HEK293 (cell line): Measurements from ENCODE around the gene FGFR3.

Source experiments
- CTCF ChIA-PET: fragments of 350-600 bp; formaldehyde crosslinking; extraction: SDS; loops from one replicate; lab custom pipeline; 2021; ENCODE audit warnings: antibody characterized with exemption; lab: Yijun Ruan, JAX
- POLR2A ChIA-PET: fragments of 300-600 bp; formaldehyde crosslinking; extraction: SDS; loops from one replicate; lab custom pipeline; 2020; ENCODE audit warnings: antibody characterized with exemption, inconsistent platforms; lab: Yijun Ruan, JAX
- H3K27ac ChIP-seq: fragments of 200-500 bp; sonication (Bioruptor generic); 2 replicates; pipeline ENCODE4 v1.5.1; 2014; ENCODE audit warnings: low read depth, low read length, control low read depth, inconsistent platforms; ENCODE audit errors: extremely low read depth
- H3K36me3 ChIP-seq, 2 experiments: fragments of 200-500 bp in 1 of 2; sonication (Bioruptor generic) in 1 of 2; 1 replicate in 1 of 2; 2 replicates in 1 of 2; pipeline ENCODE4 v1.5.1; 2014 to 2017; ENCODE audit warnings: inconsistent platforms in 2 of 2, low read length in 2 of 2; ENCODE audit not compliant: control insufficient read depth in 2 of 2, insufficient read depth in 1 of 2
- H3K4me1 ChIP-seq: fragments of 200-500 bp; sonication (Bioruptor generic); 2 replicates; pipeline ENCODE4 v1.5.1; 2014; ENCODE audit warnings: mild to moderate bottlenecking, low read length, inconsistent platforms; ENCODE audit not compliant: control insufficient read depth, insufficient read depth
- H3K4me3 ChIP-seq: 2 replicates; pipeline ENCODE4 v1.5.1; 2011; ENCODE audit warnings: low read depth, mild to moderate bottlenecking, control low read depth, low read length, moderate library complexity
- H3K9me3 ChIP-seq: fragments of 200-500 bp; sonication (Bioruptor generic); 2 replicates; pipeline ENCODE4 v1.5.1; 2014; ENCODE audit warnings: low read depth, low read length, inconsistent platforms; ENCODE audit not compliant: control insufficient read depth, insufficient read depth
- BCL11B ChIP-seq: fragments of 450-650 bp; formaldehyde crosslinking; IDR thresholded peaks from 2 replicates; pipeline ENCODE4 v1.5.1; 2016; ENCODE audit warnings: low read depth, missing biosample characterization, missing genetic modification characterization
- GLIS1 ChIP-seq: fragments of 450-650 bp; formaldehyde crosslinking; IDR thresholded peaks from 2 replicates; pipeline ENCODE4 v1.5.1; 2016; ENCODE audit warnings: missing biosample characterization, missing genetic modification characterization
- GLIS2 ChIP-seq: fragments of 450-650 bp; formaldehyde crosslinking; IDR thresholded peaks from 2 replicates; pipeline ENCODE4 v1.5.1; 2016; ENCODE audit warnings: missing biosample characterization, missing genetic modification characterization
- KLF9 ChIP-seq: fragments of 450-650 bp; formaldehyde crosslinking; IDR thresholded peaks from 2 replicates; pipeline ENCODE4 v1.5.1; 2016; ENCODE audit warnings: missing biosample characterization, missing genetic modification characterization, low read depth
- TRIM28 ChIP-seq: IDR thresholded peaks from 2 replicates; pipeline ENCODE4 v1.6.1; 2011; ENCODE audit warnings: low read length, control low read depth, borderline replicate concordance
- ZBTB26 ChIP-seq: fragments of 450-650 bp; formaldehyde crosslinking; optimal IDR thresholded peaks from 2 replicates; pipeline ENCODE3; 2016; ENCODE audit warnings: missing biosample characterization, mild to moderate bottlenecking, missing genetic modification characterization
- ZBTB8A ChIP-seq: fragments of 450-650 bp; formaldehyde crosslinking; IDR thresholded peaks from 2 replicates; pipeline ENCODE4 v1.5.1; 2016; ENCODE audit warnings: missing biosample characterization, missing genetic modification characterization
- ZFP37 ChIP-seq: fragments of 450-650 bp; formaldehyde crosslinking; IDR thresholded peaks from 2 replicates; pipeline ENCODE4 v1.5.1; 2016; ENCODE audit warnings: missing biosample characterization, missing genetic modification characterization
- ZNF184 ChIP-seq: fragments of 450-650 bp; IDR thresholded peaks from 2 replicates; pipeline ENCODE4 v1.5.1; 2018; ENCODE audit warnings: missing biosample characterization, mild to moderate bottlenecking, missing genetic modification characterization
- ZNF202 ChIP-seq: fragments of 450-650 bp; formaldehyde crosslinking; IDR thresholded peaks from 2 replicates; pipeline ENCODE4 v1.5.1; 2016; ENCODE audit warnings: missing biosample characterization, missing genetic modification characterization, borderline replicate concordance
- ZNF335 ChIP-seq: fragments of 450-650 bp; formaldehyde crosslinking; conservative IDR thresholded peaks from 2 replicates; pipeline ENCODE4 v1.5.1; 2016; ENCODE audit warnings: missing biosample characterization, missing genetic modification characterization
- ZNF555 ChIP-seq: fragments of 450-650 bp; formaldehyde crosslinking; conservative IDR thresholded peaks from 2 replicates; pipeline ENCODE4 v1.5.1; 2017; ENCODE audit warnings: missing biosample characterization, mild to moderate bottlenecking, missing genetic modification characterization, inconsistent platforms
- TF ChIP-seq, protein P1 (sequence below): fragments of 450-650 bp; formaldehyde crosslinking; IDR thresholded peaks from 2 replicates; pipeline ENCODE4 v1.5.1; 2016; ENCODE audit warnings: missing biosample characterization, missing genetic modification characterization
- TF ChIP-seq, protein P2 (sequence below): fragments of 450-650 bp; formaldehyde crosslinking; IDR thresholded peaks from 2 replicates; pipeline ENCODE4 v1.5.1; 2016; ENCODE audit warnings: missing biosample characterization, missing genetic modification characterization
- TF ChIP-seq, protein P3 (sequence below): fragments of 450-650 bp; formaldehyde crosslinking; IDR thresholded peaks from 2 replicates; pipeline ENCODE4 v1.5.1; 2016; ENCODE audit warnings: missing biosample characterization, missing genetic modification characterization

FGFR3 gene

DNA sequence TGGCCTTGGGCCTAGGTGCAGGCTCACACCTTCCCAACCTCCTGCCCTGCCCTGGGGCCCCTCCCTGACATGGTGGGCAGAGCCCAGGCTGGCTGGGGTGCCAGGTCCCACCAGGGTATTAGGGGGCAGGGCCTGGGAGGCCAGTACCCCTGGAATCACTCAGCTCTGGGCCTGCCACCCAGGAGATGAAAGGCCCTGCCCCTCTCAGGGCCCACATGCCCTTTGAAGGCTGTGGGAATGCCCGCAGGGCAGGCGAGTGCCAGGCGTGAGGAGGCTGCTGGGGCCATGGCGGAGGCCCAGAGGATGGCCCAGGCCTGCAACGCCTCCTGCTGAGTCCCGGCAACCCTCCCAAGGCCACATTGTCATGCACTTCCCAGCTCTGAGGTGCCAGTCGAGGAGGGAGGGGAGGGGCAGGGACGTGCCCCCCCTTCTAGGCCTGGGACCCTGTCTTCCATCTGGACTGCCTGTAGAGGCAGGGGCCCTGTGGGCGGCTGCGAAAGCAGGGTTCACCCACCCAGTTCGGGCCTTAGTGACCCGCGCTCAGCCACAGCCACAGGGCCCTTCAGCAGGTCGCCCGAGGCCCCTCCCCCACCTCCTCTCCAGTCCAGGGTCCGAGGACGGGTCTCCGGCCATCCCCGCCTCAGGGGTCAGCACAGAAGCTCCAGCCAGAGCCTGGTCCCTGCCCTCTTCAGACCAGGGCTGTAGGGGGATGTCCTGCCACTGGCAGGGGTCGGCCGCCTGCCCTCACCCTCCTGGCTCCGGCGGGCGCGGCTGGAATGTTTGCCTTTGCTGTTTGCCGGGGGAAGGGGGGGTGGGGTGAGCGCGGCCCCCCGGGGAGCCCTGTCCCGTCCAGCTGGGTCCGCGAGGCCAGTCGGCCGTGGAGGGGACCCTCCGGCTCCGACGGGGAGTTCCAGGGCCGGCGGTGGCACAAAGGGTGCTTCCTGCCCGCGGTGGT lies 26.7 kb upstream of the FGFR3 start:
- Histone ChIP-seq H3K4me1 (no peaks in the 10 kb centered on the region), H3K9me3 (no peaks in the 10 kb centered on the region), H3K27ac (no peak overlapping the region), H3K36me3 (no peaks in the 10 kb centered on the region), H3K4me3 (no peak overlapping the region)
- TF ChIP-seq BCL11B (tag by site-specific recombination) (peak; percentile 83), ZNF184 (no peak), TRIM28 (no peak), GLIS2 (tag by site-specific recombination) (peak; percentile 51), ZNF335 (tag by site-specific recombination) (peak; percentile 59), ZBTB26 (tag by site-specific recombination) (peak; percentile 26), GLIS1 (tag by site-specific recombination) (peak; percentile 71)
- TF ChIP-seq, protein P1, sequence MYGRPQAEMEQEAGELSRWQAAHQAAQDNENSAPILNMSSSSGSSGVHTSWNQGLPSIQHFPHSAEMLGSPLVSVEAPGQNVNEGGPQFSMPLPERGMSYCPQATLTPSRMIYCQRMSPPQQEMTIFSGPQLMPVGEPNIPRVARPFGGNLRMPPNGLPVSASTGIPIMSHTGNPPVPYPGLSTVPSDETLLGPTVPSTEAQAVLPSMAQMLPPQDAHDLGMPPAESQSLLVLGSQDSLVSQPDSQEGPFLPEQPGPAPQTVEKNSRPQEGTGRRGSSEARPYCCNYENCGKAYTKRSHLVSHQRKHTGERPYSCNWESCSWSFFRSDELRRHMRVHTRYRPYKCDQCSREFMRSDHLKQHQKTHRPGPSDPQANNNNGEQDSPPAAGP (tag by site-specific recombination) = 0 out of 2 replicates have a peak, but pooled peaks have one; percentile 20
- TF ChIP-seq, protein P2, sequence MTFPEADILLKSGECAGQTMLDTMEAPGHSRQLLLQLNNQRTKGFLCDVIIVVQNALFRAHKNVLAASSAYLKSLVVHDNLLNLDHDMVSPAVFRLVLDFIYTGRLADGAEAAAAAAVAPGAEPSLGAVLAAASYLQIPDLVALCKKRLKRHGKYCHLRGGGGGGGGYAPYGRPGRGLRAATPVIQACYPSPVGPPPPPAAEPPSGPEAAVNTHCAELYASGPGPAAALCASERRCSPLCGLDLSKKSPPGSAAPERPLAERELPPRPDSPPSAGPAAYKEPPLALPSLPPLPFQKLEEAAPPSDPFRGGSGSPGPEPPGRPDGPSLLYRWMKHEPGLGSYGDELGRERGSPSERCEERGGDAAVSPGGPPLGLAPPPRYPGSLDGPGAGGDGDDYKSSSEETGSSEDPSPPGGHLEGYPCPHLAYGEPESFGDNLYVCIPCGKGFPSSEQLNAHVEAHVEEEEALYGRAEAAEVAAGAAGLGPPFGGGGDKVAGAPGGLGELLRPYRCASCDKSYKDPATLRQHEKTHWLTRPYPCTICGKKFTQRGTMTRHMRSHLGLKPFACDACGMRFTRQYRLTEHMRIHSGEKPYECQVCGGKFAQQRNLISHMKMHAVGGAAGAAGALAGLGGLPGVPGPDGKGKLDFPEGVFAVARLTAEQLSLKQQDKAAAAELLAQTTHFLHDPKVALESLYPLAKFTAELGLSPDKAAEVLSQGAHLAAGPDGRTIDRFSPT (tag by site-specific recombination) = peak; percentile 10
- ChIA-PET CTCF (interaction anchor here (0.5 to 3.0 kb wide), 4 partner anchors 13 to 371 kb away, joined by 3 to 23 read pairs (median 6); no protein-coding TSS in a partner anchor), POLR2A (interaction anchor here (1.5 kb wide), 1 partner anchor 27 kb away, joined by 5 read pairs; the partner anchor contains the start of gene FGFR3)

- H3K27ac ChIP-seq = no peak overlapping the region
- CTCF ChIA-PET = interaction anchor here (0.6 to 3.0 kb wide), 8 partner anchors 10 to 132 kb away, joined by 3 to 23 read pairs (median 4); no protein-coding TSS in a partner anchor
- peak overlapping the region; percentile 26 for H3K4me3 ChIP-seq
- POLR2A ChIA-PET = interaction anchor here (1.0 to 1.2 kb wide), 6 partner anchors 10 to 55 kb away, joined by 3 to 12 read pairs (median 4); partner anchors contain the start of genes FGFR3 and SLBP
- no peak for TF ChIP-seq ZBTB8A
- TF ChIP-seq KLF9 (tag by site-specific recombination) = 0 out of 2 replicates have a peak, but pooled peaks have one; percentile 29
- TF ChIP-seq, protein P3, sequence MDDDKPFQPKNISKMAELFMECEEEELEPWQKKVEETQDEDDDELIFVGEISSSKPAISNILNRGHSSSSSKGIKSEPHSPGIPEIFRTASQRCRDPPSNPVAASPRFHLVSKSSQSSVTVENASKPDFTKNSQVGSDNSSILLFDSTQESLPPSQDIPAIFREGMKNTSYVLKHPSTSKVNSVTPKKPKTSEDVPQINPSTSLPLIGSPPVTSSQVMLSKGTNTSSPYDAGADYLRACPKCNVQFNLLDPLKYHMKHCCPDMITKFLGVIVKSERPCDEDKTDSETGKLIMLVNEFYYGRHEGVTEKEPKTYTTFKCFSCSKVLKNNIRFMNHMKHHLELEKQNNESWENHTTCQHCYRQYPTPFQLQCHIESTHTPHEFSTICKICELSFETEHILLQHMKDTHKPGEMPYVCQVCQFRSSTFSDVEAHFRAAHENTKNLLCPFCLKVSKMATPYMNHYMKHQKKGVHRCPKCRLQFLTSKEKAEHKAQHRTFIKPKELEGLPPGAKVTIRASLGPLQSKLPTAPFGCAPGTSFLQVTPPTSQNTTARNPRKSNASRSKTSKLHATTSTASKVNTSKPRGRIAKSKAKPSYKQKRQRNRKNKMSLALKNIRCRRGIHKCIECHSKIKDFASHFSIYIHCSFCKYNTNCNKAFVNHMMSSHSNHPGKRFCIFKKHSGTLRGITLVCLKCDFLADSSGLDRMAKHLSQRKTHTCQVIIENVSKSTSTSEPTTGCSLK (tag by site-specific recombination) = no peak
- TF ChIP-seq ZFP37 = no peak
- no peak for TF ChIP-seq ZNF202 (tag by site-specific recombination)
- TF ChIP-seq ZNF555 (tag by site-specific recombination) = no peak
- H3K4me1 ChIP-seq = no peaks in the 10 kb centered on the region
- H3K9me3 ChIP-seq = no peaks in the 10 kb centered on the region
- H3K36me3 ChIP-seq = no peaks in the 10 kb centered on the region
These were observed 25.9 kb upstream of the FGFR3 start for GRCh38 chr4:1767061-1767769.
